IMR-90 (cell line): Measurements from ENCODE around the gene NCKAP5. TPM values are rescaled to one million over a fixed set of nuclear protein-coding genes. Genes with fewer than 3 reads are reported as not detected.

Experiments used
- ATAC-seq: fragments of 200-7000 bp; cut with Tn5 transposase; 2 replicates; pipeline ENCODE4 v1.9.1; 2020; ENCODE audit warnings: low read depth, mild to moderate bottlenecking, moderate library complexity
- BruUV-seq: library from RNA; stranded (reverse); fragments of 400-500 nt; replicated peaks from 2 replicates; lab custom pipeline; 2021; lab: Mats Ljungman, UMichigan
- CTCF ChIA-PET: fragments of 300-600 bp; formaldehyde crosslinking; extraction: SDS; loops from one replicate; lab custom pipeline; 2021; ENCODE audit warnings: antibody characterized with exemption; lab: Yijun Ruan, JAX
- POLR2A ChIA-PET: fragments of 300-600 bp; sonication (Branson Sonifier 250); formaldehyde crosslinking; loops from one replicate; lab custom pipeline; 2022; ENCODE audit warnings: antibody characterized with exemption; ENCODE audit not compliant: unreplicated experiment; lab: Charles Lee
- DNase-seq: peaks from one replicate; pipeline ENCODE4 v3.0.0; 2013
- H2AFZ ChIP-seq: replicated peaks from 2 replicates; pipeline ENCODE3; 2013; ENCODE audit warnings: low read length, mild to moderate bottlenecking; ENCODE audit not compliant: poor library complexity
- H2AK5ac ChIP-seq: 2 replicates; pipeline ENCODE4 v1.6.1; 2013; ENCODE audit warnings: low read depth, low read length, inconsistent platforms
- H2AK9ac ChIP-seq: replicated peaks from 2 replicates; pipeline ENCODE3; 2013; ENCODE audit warnings: mild to moderate bottlenecking, low read depth, low read length, moderate library complexity; ENCODE audit not compliant: poor library complexity
- H2BK120ac ChIP-seq: 2 replicates; pipeline ENCODE4 v1.6.1; 2013; ENCODE audit warnings: low read depth, low read length, inconsistent platforms
- H2BK15ac ChIP-seq: 3 replicates; pipeline ENCODE4 v1.6.1; 2013; ENCODE audit warnings: low read depth, low read length, inconsistent platforms
- H2BK20ac ChIP-seq: 2 replicates; pipeline ENCODE4 v1.6.1; 2013; ENCODE audit warnings: low read depth, mild to moderate bottlenecking, inconsistent platforms, low read length, moderate library complexity
- H2BK5ac ChIP-seq: 2 replicates; pipeline ENCODE4 v1.6.1; 2013; ENCODE audit warnings: mild to moderate bottlenecking, low read depth, low read length, inconsistent platforms; ENCODE audit not compliant: poor library complexity, severe bottlenecking
- H3K14ac ChIP-seq: replicated peaks from 2 replicates; pipeline ENCODE4 v1.6.1; 2013; ENCODE audit warnings: low read depth, low read length, inconsistent platforms
- H3K18ac ChIP-seq: 2 replicates; pipeline ENCODE4 v1.6.1; 2013; ENCODE audit warnings: low read depth, low read length, control low read depth
- H3K23ac ChIP-seq: 2 replicates; pipeline ENCODE4 v1.6.1; 2013; ENCODE audit warnings: low read depth, low read length, inconsistent platforms
- H3K27ac ChIP-seq: 2 replicates; pipeline ENCODE4 v1.5.1; 2013; ENCODE audit warnings: mild to moderate bottlenecking, control low read depth, low read length; ENCODE audit not compliant: insufficient read depth
- H3K27me3 ChIP-seq: 2 replicates; pipeline ENCODE4 v1.6.1; 2013; ENCODE audit warnings: low read length; ENCODE audit not compliant: control insufficient read depth, insufficient read depth
- H3K36me3 ChIP-seq: 2 replicates; pipeline ENCODE4 v1.6.1; 2013; ENCODE audit warnings: low read length, mixed read lengths; ENCODE audit not compliant: control insufficient read depth, insufficient read depth
- H3K4ac ChIP-seq: 2 replicates; pipeline ENCODE4 v1.6.1; 2013; ENCODE audit warnings: low read depth, low read length, inconsistent platforms
- H3K4me1 ChIP-seq: 2 replicates; pipeline ENCODE4 v1.6.1; 2013; ENCODE audit warnings: low read length, mixed read lengths; ENCODE audit not compliant: control insufficient read depth, insufficient read depth
- H3K4me2 ChIP-seq: 2 replicates; pipeline ENCODE4 v1.6.1; 2013; ENCODE audit warnings: low read depth, mild to moderate bottlenecking, control low read depth, low read length, moderate library complexity
- H3K4me3 ChIP-seq: 2 replicates; pipeline ENCODE4 v1.5.1; 2013; ENCODE audit warnings: low read depth, mild to moderate bottlenecking, control low read depth, low read length, moderate library complexity; ENCODE audit not compliant: insufficient read depth
- H3K56ac ChIP-seq: 2 replicates; pipeline ENCODE4 v1.6.1; 2013; ENCODE audit warnings: low read length, inconsistent platforms; ENCODE audit not compliant: insufficient read depth; ENCODE audit errors: extremely low read depth
- H3K79me1 ChIP-seq, 2 experiments: 2 replicates each; pipeline ENCODE4 v1.6.1; 2013; ENCODE audit warnings: low read length in 2 of 2, inconsistent platforms in 1 of 2, low read depth in 1 of 2
- H3K9ac ChIP-seq: 2 replicates; pipeline ENCODE4 v1.6.1; 2013; ENCODE audit warnings: low read depth, low read length, control low read depth
- H3K9me1 ChIP-seq: 2 replicates; pipeline ENCODE4 v1.6.1; 2013; ENCODE audit warnings: low read length, inconsistent platforms; ENCODE audit not compliant: insufficient read depth
- H3K9me3 ChIP-seq: 2 replicates; pipeline ENCODE4 v1.6.1; 2013; ENCODE audit warnings: low read length; ENCODE audit not compliant: control insufficient read depth, insufficient read depth
- H4K20me1 ChIP-seq: 2 replicates; pipeline ENCODE4 v1.6.1; 2013; ENCODE audit warnings: low read length, inconsistent platforms; ENCODE audit not compliant: insufficient read depth
- H4K5ac ChIP-seq: 2 replicates; pipeline ENCODE4 v1.6.1; 2013; ENCODE audit warnings: mild to moderate bottlenecking, low read depth, low read length, control low read depth
- H4K8ac ChIP-seq, 2 experiments: 2 replicates each; pipeline ENCODE4 v1.6.1; 2013; ENCODE audit warnings: low read depth in 2 of 2, low read length in 2 of 2, control low read depth in 1 of 2, inconsistent platforms in 1 of 2
- H4K91ac ChIP-seq: 2 replicates; pipeline ENCODE4 v1.6.1; 2013; ENCODE audit warnings: low read depth, low read length, inconsistent platforms; ENCODE audit not compliant: insufficient read depth
- CTCF ChIP-seq: conservative IDR thresholded peaks from 2 replicates; pipeline ENCODE4 v1.5.1; 2012; ENCODE audit warnings: mild to moderate bottlenecking, low read depth, low read length, improper control_type of control experiment
- FOS ChIP-seq: fragments of 150-350 bp; IDR thresholded peaks from 2 replicates; pipeline ENCODE4 v1.6.1; 2016; ENCODE audit warnings: low read depth, low read length
- MAZ ChIP-seq: IDR thresholded peaks from 2 replicates; pipeline ENCODE4 v1.6.1; 2012; ENCODE audit warnings: low read depth, mild to moderate bottlenecking, low read length, improper control_type of control experiment, moderate library complexity, borderline replicate concordance
- NFE2L2 ChIP-seq: fragments of 150-350 bp; IDR thresholded peaks from 2 replicates; pipeline ENCODE4 v1.6.1; 2016; ENCODE audit warnings: low read depth, mild to moderate bottlenecking, low read length
- RFX5 ChIP-seq: IDR thresholded peaks from 2 replicates; pipeline ENCODE4 v1.8.0; 2012; ENCODE audit warnings: low read depth, mild to moderate bottlenecking, low read length, moderate library complexity
- SMC3 ChIP-seq: fragments of 150-350 bp; IDR thresholded peaks from 2 replicates; pipeline ENCODE4 v1.6.1; 2016; ENCODE audit warnings: low read depth, mild to moderate bottlenecking, antibody characterized with exemption, low read length, moderate library complexity
- WGBS, 2 experiments: methylation state at CpG; one replicate each; pipeline versions ENCODE4 v1.1.5 to v1.1.7; 2013; ENCODE audit warnings: missing lambda C conversion rate in 2 of 2; ENCODE audit not compliant: insufficient read length in 1 of 2; ENCODE audit errors: extremely low coverage in 2 of 2; 5-methylcytosine and 5-hydroxymethylcytosine counted together
- dilution Hi-C: fragments of 300-500 bp; cut with HindIII; formaldehyde crosslinking; loops from one replicate; pipeline ENCODE4 v1.14.3; 2018; ENCODE audit warnings: low sequenced_read_pairs; ENCODE audit not compliant: unreplicated experiment
- in situ Hi-C: fragments of 300-500 bp; cut with MboI; formaldehyde crosslinking; loops from 3 replicates; pipeline ENCODE4 v1.14.3; 2019; ENCODE audit warnings: low sequenced_read_pairs, inconsistent platforms, mixed read lengths
- intact Hi-C: fragments of 100-400 bp; cut with micrococcal nuclease; formaldehyde crosslinking; loops from 2 replicates; pipeline ENCODE4 v1.10.0; 2022
- polyA plus RNA-seq, 3 experiments: library from polyadenylated mRNA; depleted of rRNA; stranded (reverse); fragments of >200 nt; gene quantifications; 2 replicates each; pipeline ENCODE4 v1.2.3, GENCODE V29; 2012; ENCODE audit warnings: low replicate concordance in 1 of 3
- total RNA-seq: library from RNA; depleted of rRNA; stranded (reverse); fragments of >200 nt; gene quantifications from 2 replicates; pipeline ENCODE4 v1.2.3, GENCODE V29; 2012

NCKAP5 gene
- total and polyA plus RNA-seq, 2 of the 4 experiments (the other 2 are of a cell fraction): 2.7 to 3.9 TPM

GRCh38 chr2:133568598-133568997, 335 bp upstream of the NCKAP5 start (continued):
- TF ChIP-seq MAZ: no peak
- no peak for TF ChIP-seq FOS
- TF ChIP-seq RFX5: no peak
- no peak for TF ChIP-seq NFE2L2
- TF ChIP-seq SMC3: no peak

DNA sequence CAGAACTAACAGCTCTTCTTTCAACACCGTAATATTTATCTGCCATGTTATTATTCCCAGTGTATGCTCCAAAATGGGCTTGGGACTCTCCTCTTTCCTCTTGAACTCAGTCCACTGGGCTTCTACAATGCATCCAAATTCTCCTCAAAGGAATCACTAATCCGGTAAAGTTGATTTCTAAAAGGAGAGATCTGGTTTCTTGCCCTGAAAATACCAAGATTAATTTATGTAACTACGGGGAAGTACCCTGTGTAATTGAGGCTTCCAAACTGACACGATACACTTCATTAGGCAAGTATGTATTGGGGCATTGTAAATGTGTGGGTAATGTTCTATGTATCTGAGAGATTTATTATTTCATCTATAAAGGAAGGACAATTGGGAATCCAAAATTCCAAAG, 5.7 kb downstream of the NCKAP5 start:
- no peaks in the 10 kb centered on the region for H3K9me3 ChIP-seq
- H3K18ac ChIP-seq: peak overlapping the region; percentile 82
- H3K23ac ChIP-seq: peak overlapping the region; percentile 39; the same call in 1 of the 2 replicates
- 0 out of 2 replicates have a peak overlapping the region, but pooled peaks have one; percentile 30 for H3K56ac ChIP-seq
- no peak for DNase-seq
- no peak overlapping the region for H3K4me3 ChIP-seq
- peak overlapping the region; percentile 38; the same call in 1 of the 2 replicates for H3K14ac ChIP-seq
- peaks cover 2% of the 10 kb centered on the region for H3K36me3 ChIP-seq
- 0 out of 2 replicates have a peak overlapping the region, but pooled peaks have one; percentile 5 for H3K27ac ChIP-seq
- TF ChIP-seq CTCF (no peak), FOS (no peak)
- no peaks in the 10 kb centered on the region for H4K20me1 ChIP-seq
- H4K91ac ChIP-seq: peak overlapping the region; percentile 85
- peak overlapping the region; percentile 92; the same call in 1 of the 3 replicates for H2BK15ac ChIP-seq
- in situ Hi-C loops (loop anchor here (5.0 to 25.0 kb wide), 6 partner anchors 220 to 1018 kb away; partner anchors contain the start of gene LYPD1), dilution Hi-C loops (no loop called here), intact Hi-C loops (loop anchor here (10.0 kb wide), 1 partner anchor 768 kb away; no protein-coding TSS in a partner anchor)
- no peak overlapping the region for H3K9ac ChIP-seq
- peak overlapping the region; percentile 37 to 82; a peak in 3 of 4 replicates for H4K8ac ChIP-seq
- no peak overlapping the region for H3K4me2 ChIP-seq
- no peak overlapping the region for H2AFZ ChIP-seq
- H2AK9ac ChIP-seq: no peak overlapping the region
- no peaks in the 10 kb centered on the region for H3K27me3 ChIP-seq
- peak overlapping the region; percentile 68; the same call in 1 of the 2 replicates for H2AK5ac ChIP-seq
- no TSS peak for BruUV-seq
- H3K4me1 ChIP-seq: peaks cover 20% of the 10 kb centered on the region
- H2BK120ac ChIP-seq: peak overlapping the region; percentile 66; the same call in 1 of the 2 replicates
- peak overlapping the region; percentile 68; the same call in 1 of the 2 replicates for H4K5ac ChIP-seq
- POLR2A ChIA-PET: no interaction called here
- peaks cover 18 to 53% of the 10 kb centered on the region in 2 experiments for H3K79me1 ChIP-seq
- H2BK20ac ChIP-seq: peak overlapping the region; percentile 93
- peak overlapping the region; percentile 71; the same call in 1 of the 2 replicates for H3K4ac ChIP-seq
- 83% methylated on average over 1 of the region's 4 CpGs; no CpG with 5 or more reads in 1 of the 2 experiments for WGBS, 2 experiments
- peaks cover 13% of the 10 kb centered on the region for H3K9me1 ChIP-seq
- CTCF ChIA-PET: interaction anchor here (0.7 to 1.5 kb wide), 3 partner anchors 139 to 300 kb away, joined by 3 to 9 read pairs (median 3); no protein-coding TSS in a partner anchor
- no peak for ATAC-seq
- no peak overlapping the region for H2BK5ac ChIP-seq
